Measurements from ENCODE around the gene FIGN. TPM values are rescaled to one million over a fixed set of nuclear protein-coding genes. Genes with fewer than 3 reads are reported as not detected.

FIGN gene
- total and polyA plus RNA-seq, 11 donors: 3.0 to 16.5 (median 12.1) TPM

DNA sequence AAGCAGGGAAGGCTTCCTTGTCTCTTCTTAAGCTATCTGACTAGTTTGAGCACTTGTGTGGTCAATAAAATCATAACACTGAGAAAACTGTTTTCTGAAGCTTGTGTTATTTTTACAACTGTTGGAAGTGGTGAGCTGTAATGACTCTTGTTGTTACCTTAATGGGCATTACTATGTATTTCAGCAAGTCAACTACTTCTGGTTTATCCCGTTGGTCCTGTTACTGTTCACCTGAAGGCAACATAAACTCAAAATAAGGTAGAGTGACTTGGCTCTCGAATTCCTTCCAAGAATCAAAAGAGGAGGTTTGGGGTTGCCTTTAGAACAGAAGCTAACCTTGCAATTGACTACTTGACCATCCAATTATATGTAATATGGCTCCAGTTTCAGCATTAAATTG lies 23.2 kb upstream of the FIGN start:
- no peak overlapping the region for H3K4me3 ChIP-seq
- WGBS, 4 donors: 65 to 83% (median 72%) methylated on average over 2 of the region's 2 CpGs
- H3K36me3 ChIP-seq: no peaks in the 10 kb centered on the region
- H3K4me1 ChIP-seq: no peaks in the 10 kb centered on the region
- no peak overlapping the region for H3K27ac ChIP-seq
- H3K27me3 ChIP-seq: no peaks in the 10 kb centered on the region
- TF ChIP-seq POLR2A (IDR thresholded peaks at IDR 0.05) (no peak), CTCF (IDR thresholded peaks at IDR 0.05) (no peak)
- ATAC-seq (no peak), DNase-seq (no peak)
- intact Hi-C loops (cut with DNase I): loop anchor here in 1 of 10 donors (10.0 kb wide), 1 partner anchor 116 kb away; no protein-coding TSS in a partner anchor
- H3K9me3 ChIP-seq: no peaks in the 10 kb centered on the region

DNA sequence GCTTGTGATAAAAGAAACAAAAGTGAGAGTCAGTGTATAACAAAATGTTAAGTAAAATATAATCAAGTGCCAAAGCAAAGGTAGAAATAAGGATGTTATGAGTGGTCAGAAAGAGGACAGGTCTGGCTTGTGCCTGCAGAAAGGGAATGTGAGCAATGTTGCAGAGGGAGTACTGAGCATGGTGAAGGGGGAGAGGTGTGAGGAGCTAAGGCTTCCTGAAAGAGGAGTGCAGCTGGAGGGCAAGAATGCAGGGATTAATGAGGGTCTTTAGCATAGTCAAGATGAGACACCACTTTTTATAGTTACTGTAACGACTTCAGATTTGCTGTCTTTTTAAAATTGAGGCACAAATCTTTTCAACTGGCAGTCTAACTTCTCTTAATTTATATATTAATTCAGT lies 22.0 kb upstream of the FIGN start:
- ATAC-seq (no peak), DNase-seq (no peak)

DNA sequence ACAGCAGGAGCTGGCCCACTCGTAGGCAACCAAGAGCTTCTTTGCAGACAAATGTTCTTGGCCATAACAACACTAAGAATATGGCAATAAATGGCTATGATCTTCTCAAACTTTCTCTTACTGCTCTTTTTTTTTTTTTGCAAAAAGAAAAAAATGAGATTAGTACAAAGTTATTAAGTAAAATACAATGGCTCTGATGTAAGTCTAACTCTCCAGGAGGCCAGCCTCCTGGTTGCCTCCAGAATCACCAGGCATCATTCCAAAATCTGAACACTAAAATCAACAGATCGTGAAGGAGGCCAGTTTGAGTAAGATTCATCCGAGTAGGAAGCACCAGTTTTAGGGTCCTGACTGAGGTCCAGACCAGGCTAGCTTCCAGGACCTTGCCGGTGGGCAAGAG lies 20.8 kb upstream of the FIGN start:
- no peaks in the 10 kb centered on the region for H3K4me1 ChIP-seq
- H3K9me3 ChIP-seq: no peaks in the 10 kb centered on the region
- ATAC-seq (no peak), DNase-seq (no peak)
- intact Hi-C loops (cut with DNase I): loop anchor here in 1 of 10 donors (10.0 kb wide), 1 partner anchor 118 kb away; no protein-coding TSS in a partner anchor
- no peak overlapping the region for H3K27ac ChIP-seq
- no peaks in the 10 kb centered on the region for H3K27me3 ChIP-seq
- 74 to 82% (median 75%) methylated on average over 4 of the region's 4 CpGs for WGBS, 4 donors
- H3K36me3 ChIP-seq: no peaks in the 10 kb centered on the region
- TF ChIP-seq CTCF (IDR thresholded peaks at IDR 0.05) (no peak), POLR2A (IDR thresholded peaks at IDR 0.05) (no peak)
- H3K4me3 ChIP-seq: no peak overlapping the region

More for the DNA sequence above, 22.0 kb upstream of the FIGN start:
- Histone ChIP-seq H3K4me1 (no peaks in the 10 kb centered on the region), H3K9me3 (no peaks in the 10 kb centered on the region), H3K4me3 (no peak overlapping the region), H3K27me3 (no peaks in the 10 kb centered on the region), H3K27ac (no peak overlapping the region), H3K36me3 (no peaks in the 10 kb centered on the region)
- 40 to 62% (median 51%) methylated on average over 1 of the region's 1 CpG for WGBS, 4 donors
- TF ChIP-seq POLR2A (IDR thresholded peaks at IDR 0.05) (no peak), CTCF (IDR thresholded peaks at IDR 0.05) (no peak)
- intact Hi-C loops (cut with DNase I): loop anchor here in 1 of 10 donors (10.0 kb wide), 1 partner anchor 117 kb away; no protein-coding TSS in a partner anchor

- Histone ChIP-seq H3K9me3 (no peaks in the 10 kb centered on the region), H3K36me3 (no peaks in the 10 kb centered on the region), H3K4me1 (no peaks in the 10 kb centered on the region), H3K4me3 (no peak overlapping the region), H3K27ac (no peak overlapping the region), H3K27me3 (no peaks in the 10 kb centered on the region)
- ATAC-seq (no peak), DNase-seq (no peak)
- intact Hi-C loops (cut with DNase I): loop anchor here in 1 of 10 donors (10.0 kb wide), 1 partner anchor 119 kb away; no protein-coding TSS in a partner anchor
- WGBS, 4 donors: 75 to 87% (median 84%) methylated on average over 2 of the region's 2 CpGs
- no peak for TF ChIP-seq CTCF (IDR thresholded peaks at IDR 0.05)
- TF ChIP-seq POLR2A (IDR thresholded peaks at IDR 0.05): no peak
Observed at GRCh38 chr2:163755366-163755765, 19.6 kb upstream of the FIGN start.

Measured in heart left ventricle (tissue), 16 donors.